ENCODE data around the gene POM121C.
"Not testable (repeated sequence)": the region's sequence is repeated elsewhere in the genome, so short reads cannot be mapped to it uniquely, and the experiment has no call there.

The POM121C gene

DNA sequence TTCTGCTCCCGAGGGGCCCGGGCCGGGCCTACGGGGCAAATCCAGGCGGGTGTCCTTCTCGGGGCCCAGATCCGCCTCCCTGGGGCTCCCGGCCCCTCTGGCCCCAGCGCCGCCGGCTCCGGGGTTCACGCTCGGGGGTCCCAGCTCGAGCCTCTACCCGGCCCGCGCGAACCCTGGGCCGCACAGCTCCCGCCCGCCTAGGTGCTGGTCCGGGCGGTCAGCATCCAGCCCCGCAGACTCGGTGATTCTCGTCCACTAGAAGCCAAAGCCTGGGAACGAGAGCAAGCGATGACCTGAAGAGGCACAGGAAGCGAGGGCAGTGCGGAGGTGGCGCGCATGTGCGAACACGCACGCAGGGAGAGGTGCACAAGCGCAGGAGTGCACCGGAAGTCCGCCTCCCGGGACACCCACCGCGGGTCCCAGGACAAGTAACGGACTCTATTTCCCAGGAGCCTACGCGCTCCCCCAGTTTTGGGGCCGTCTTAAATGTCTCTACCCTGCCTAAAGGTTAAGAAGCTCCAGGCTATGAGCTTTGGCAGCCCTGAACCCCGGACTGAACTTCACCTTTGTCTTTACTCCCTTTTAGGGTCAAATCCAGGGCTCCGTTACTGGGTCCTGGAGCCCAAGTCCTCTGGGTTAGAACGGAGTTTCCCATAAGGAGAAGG is at the start of gene POM121C:
TSS of gene POM121C (minus strand) at position 321 of the 665 bp plus-strand sequence. CDS start 44,803 bp downstream, outside the sequence.
- DNase-seq (ENCODE audit: low spot score), result peak; percentile 87

DNA sequence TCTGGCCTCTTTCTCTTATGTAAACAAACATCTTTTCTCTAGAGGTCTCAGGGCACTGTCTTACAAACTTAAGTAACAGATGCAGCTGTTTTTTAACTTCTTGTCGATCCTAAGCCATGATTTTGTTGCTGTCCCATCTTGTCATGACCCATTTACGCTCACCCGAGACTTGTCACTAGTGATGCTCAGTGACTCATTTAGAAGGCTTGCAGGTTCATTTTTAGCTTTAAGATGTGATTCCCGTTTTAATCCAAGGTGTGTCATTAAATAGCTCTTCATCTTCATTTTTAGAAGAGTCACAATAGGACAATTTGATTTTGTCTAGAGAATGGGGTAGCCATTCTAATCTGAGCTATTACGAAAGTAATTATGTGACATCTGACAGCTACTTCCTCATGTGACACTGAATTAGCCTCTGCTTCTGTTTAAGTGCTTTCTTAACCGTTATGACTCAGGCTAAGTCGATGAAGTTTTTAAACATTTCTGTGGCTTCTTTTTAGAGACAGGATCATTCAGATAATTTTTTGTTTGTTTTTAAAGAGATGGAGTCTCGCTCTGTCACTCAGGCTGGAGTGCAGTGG is 48.7 kb upstream of the POM121C start:
- DNase-seq (ENCODE audit: low spot score), result peak; percentile 57

DNA sequence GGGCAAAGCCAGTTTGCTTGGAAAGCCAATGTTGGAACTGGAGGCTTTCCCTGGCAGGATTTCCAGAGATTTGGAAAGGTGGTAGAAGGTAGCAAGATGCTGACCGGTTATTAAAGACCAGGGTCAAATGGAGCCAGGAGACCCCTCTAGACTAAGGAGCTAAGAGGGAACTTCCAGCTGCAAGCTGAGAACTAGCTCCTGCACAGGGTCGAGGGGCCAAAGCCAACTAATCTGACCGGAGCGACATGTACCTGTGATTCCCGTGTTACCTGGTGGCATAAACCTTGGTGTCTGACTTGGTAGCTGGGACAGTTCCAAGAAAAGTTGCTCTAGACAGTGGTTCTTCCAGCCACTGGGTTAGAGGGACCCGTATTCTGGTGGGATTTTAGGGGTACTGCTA is 47.8 kb upstream of the POM121C start:
- no peak for DNase-seq (ENCODE audit: low spot score)

DNA sequence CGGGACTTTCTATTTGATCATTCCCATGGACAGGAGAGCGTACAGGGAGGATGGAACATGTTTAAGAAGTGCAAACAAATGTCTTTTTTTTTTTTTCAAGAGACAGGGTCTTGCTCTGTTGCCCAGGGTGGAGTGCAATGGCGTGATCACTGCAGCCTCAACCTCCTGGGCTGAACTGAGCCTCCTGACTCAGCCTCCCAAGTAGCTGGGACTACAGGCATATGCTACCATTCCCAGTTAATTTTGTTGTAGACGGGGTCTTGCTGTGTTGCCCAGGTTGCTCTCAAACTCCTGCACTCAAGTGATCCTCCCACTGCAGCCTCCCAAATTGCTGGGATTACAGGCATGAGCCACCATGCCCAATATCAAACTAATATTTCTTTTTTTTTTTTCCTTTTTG is 46.5 kb upstream of the POM121C start:
- no peak for DNase-seq (ENCODE audit: low spot score)

DNA sequence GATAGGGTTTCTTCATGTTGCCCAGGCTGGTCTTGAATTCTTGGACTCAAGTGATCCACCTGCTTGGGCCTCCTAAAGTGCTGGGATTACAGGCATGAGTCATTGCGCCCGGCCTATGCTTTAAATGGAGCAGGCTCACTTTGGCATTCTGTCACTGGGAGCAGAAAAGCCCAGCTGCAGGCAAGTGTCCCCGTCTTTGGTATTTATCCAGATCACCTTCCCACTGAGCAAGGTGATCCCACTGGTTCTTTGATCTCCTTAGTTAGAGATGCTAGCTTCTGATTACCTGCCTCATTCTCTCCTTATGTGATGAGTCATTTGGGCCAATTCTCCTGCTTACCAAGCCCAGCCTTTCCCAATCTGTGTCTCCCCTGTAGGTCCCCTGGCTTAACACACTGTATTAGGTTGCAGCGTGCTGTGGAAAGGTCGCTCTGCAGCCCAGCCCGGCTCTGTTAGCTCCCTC is 45.3 kb upstream of the POM121C start:
- no peak for DNase-seq (ENCODE audit: low spot score)

DNA sequence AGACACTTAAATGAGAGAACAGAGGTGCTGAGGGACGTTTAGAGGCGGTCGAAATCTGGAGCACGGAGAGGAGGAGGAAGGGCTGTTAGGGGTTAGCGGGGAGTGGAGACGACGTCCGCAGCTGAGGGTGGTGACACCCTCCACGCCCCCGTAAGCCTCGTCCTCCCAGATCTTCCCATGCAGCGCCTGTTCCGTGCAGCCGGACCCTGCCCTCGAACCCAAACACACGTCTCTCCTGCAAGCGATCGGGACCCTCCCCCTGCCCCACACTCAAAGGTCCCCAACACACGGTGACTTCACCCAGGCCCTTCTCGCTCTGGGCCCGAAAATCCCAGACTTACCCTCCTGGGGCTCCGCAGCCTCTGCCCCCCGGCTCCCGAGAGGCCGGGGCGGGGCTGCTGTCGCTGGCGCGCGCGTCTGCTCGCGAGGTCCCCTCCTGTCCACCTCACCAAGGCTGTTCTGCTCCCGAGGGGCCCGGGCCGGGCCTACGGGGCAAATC is 41.2 kb upstream of the POM121C start:
- not testable (repeated sequence) for DNase-seq (ENCODE audit: low spot score)

DNA sequence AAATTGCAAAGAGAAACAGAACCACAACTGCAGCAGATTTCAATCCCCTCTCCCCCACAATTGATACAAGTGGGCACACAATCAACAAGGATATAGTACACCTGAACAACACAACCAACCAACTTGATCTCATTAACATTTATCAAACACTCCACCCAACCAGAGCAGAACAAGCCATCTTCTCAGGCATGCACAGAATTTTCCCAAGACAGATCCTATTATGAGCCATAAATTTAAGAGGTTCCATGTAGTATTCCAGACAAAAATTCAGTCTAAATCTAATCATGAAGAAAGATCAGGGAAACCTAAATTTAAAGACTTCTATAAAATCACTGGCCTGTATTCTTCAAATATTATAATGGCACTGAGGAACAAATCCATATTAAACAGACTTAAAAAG is 35.6 kb upstream of the POM121C start:
- not testable (repeated sequence) for DNase-seq (ENCODE audit: low spot score)

DNA sequence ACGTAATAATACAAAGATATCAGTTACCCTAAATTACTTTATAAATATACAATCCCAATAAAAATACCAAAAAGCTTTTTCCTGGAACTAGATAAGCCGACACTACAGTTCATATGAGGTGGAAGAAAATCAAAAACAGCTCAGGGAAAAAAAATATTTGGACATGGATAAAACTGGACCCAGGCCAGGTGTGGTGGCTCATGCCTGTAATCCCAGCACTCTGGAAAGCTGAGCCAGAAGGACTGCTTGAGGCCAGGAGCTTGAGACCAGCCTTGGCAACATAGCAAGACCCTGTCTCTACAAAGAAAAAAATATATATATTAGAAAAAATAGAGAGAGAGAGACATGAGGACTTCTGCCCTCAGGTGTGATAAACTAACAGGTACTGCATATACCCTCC is 32.7 kb upstream of the POM121C start:
- not testable (repeated sequence) for DNase-seq (ENCODE audit: low spot score)

DNA sequence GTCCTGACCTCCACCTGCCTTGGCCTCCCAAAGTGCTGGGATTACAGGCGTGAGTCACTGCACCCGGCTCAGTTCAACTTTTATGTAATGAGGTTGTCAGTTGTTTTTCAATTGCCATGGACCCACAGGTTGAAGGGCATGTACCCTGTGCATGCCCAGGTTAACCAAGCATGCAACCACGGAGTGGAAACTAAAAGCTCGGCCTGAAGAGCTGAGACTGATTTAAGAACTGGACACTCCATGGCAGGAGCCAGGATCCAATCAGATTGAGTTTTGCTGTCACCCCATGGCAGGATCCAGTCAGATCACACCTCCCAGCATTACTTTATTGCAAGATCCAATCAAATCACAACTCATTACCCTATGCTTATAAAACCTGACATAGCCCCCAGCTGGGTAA is 22.9 kb upstream of the POM121C start:
- DNase-seq (ENCODE audit: low spot score), result not testable (repeated sequence)

DNA sequence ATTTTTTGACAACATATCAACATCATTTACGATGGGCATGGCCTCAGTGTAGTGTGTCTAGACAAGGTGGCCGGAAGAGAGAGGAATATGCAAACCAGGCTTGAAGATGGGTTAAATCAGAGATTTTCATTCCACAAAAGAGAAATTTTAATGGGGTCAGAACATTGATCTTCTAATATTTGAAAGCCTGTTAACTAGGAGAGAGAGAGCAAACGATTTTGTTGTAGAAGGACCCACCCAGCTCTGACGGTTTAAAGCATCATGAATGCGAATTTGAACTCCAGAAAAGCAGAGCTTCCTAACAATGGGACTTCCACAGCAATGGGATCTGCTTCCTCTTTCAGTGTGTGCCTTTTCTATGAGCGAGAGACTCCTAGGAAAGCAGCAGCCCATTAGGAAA is 5.9 kb upstream of the POM121C start, which contains the start of gene SPDYE5:
TSS of gene SPDYE5 (plus strand) at position 301 of the 400 bp plus-strand sequence. CDS start 1,728 bp downstream, outside the sequence.
- not testable (repeated sequence) for DNase-seq (ENCODE audit: low spot score)

DNA sequence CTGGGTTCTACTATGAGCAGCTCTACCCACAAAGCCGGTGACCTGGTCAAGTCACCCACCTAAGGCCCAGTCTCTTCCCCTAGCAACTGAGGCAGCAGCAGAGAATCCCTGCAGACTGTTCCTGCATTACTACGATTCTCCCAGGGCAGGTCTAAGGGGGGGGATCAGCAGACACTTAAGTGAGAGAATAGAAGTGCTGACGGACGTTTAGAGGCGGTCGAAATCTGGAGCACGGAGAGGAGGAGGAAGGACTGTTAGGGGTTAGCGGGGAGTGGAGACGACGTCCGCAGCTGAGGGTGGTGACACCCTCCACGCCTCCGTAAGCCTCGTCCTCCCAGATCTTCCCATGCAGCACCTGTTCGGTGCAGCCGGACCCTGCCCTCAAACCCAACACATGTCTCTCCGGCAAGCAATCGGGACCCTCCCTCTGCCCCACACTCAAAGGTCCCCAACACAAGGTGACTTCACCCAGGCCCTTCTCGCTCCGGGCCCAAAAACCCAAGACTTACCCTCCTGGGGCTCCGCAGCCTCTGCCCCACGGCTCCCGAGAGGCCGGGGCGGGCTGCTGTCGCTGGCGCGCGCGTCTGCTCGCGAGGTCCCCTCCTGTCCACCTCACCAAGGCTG is 632 bp downstream of the POM121C start:
- DNase-seq (ENCODE audit: low spot score), result not testable (repeated sequence)

DNA sequence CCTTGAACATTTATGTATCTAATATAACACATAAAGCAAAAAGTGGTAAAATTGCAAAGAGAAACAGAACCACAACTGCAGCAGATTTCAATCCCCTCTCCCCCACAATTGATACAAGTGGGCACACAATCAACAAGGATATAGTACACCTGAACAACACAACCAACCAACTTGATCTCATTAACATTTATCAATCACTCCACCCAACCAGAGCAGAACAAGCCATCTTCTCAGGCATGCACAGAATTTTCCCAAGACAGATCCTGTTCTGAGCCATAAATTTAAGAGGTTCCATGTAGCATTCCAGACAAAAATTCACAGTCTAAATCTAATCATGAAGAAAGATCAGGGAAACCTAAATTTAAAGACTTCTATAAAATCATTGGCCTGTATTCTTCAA is 5.8 kb downstream of the POM121C start:
- DNase-seq (ENCODE audit: low spot score), result not testable (repeated sequence)

DNA sequence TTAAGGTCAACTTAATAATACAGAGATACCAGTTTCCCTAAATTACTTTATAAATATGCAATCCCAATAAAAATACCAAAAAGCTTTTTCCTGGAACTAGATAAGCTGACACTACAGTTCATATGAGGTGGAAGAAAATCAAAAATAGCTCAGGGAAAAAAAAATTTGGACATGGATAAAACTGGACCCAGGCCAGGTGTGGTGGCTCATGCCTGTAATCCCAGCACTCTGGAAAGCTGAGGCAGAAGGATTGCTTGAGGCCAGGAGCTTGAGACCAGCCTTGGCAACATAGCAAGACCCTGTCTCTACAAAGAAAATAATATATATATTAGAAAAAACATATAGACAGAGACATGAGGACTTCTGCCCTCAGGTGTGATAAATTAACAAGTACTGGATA is 8.6 kb downstream of the POM121C start:
- not testable (repeated sequence) for DNase-seq (ENCODE audit: low spot score)

DNA sequence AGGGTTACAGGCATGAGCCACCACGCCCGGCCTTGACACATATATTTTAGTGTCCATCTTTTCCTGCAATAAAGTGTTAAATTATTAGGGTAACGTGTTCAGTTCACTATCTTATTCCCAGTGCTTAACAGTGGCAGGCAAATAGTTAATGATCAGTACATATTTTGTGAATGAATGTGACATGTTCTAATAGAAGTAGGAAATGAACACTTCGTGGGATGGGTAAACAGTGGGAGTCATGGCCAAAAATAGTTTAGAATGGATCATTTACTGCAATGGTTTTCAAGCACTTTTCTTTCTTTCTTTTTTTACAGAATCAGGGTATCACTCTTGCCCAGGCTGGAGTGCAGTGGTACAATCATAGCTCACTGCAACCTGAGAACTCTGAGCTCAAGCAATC is 15.9 kb downstream of the POM121C start:
- DNase-seq (ENCODE audit: low spot score), result not testable (repeated sequence)

DNA sequence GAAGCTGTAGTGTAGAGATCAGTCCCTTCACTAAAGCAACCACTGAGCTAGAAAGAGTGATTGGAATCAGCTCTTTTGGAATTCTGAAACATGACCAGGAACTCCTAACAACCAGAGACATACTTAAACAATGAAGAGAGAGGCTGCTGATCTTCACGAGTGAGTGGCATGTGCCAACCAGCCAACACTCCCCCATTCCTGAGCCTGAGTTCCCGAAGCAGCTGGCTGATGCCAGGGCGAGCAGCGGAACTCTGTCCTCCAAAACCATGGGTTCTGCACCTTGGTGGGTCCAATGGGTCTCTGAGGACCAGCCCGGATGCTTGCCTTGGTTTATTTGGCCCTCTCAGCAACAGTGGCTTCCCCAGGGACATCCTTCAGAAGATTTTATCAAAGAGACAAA is 25.6 kb downstream of the POM121C start:
- not testable (repeated sequence) for DNase-seq (ENCODE audit: low spot score)

DNA sequence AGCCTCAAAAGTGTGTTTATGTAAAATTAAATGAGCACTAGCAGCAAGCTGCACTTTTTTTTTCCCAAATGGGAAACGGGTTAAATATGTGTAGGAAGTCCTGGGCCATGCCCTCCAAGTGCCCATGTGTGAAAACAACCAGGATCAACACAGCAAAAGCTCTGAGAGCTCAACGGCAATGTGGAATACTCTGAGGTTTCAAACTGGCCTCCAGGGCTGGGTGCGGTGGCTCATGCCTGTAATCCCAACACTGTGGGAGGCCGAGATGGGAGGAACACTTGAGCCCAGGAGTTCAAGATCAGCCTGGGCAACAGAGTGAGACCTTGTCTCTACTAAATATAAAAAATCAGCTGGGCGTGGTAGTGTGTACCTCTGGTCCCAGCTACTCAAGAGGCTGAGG is 28.1 kb downstream of the POM121C start:
- not testable (repeated sequence) for DNase-seq (ENCODE audit: low spot score)

DNA sequence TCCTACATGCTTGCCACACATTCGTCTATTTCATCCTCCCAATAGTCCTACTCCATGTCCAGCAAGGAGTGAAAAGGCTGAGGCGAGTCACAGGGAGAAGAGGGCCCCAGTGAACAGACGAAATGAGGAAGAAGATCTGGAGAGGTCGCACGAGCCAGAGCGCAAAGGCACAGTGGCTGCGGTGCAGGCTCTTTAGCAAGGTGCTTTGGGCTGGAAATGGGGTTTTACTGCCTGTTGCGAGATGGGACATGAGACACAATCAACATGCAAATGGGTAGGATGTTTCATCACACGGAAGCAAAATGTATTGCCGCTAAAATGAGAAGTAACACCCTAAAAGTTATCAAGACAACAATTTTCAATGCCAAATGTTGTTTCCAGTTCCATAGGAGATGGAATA is 29.7 kb downstream of the POM121C start:
- DNase-seq (ENCODE audit: low spot score), result not testable (repeated sequence)

DNA sequence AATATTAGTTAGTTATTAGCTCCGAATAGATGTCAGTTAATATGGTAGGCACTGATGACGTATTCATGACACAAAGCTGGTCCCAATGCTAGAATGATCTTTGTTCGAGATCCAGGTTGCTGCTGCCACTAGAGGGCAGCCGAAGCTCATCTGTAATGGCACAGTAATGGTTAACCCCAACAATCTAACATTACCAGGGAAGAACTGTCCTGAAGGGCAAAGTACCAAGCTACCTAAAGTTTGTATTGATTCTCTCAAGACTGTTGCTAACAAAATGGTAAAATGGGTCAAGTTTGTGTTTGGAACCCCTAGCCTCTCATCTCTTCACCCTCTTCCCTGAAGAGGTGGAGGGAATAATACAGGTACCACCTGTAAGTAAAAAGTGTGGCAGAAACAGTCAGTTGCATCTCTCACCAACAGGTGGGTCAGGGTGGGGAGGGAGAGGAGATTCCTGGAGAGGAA is 33.6 kb downstream of the POM121C start:
- DNase-seq (ENCODE audit: low spot score), result not testable (repeated sequence)

DNA sequence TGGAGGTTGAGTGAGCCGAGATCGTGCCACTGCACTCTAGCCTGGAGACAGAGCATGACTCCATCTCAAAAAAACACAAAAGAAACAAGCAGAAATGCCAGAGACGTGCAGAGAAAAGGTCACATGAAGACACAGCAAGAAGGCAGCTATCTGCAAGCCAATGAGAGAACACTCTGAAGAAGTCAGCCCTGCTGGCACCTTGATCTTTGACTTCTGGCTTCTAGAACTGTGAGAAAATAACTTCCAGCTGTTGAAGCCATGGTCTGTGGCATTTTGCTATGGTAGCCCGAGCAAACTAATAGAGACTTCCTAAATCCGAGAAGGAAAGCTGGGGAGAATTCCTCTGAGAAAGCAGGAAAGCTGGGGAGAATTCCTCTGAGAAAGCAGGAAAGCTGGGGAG is 36.2 kb downstream of the POM121C start:
- not testable (repeated sequence) for DNase-seq (ENCODE audit: low spot score)

DNA sequence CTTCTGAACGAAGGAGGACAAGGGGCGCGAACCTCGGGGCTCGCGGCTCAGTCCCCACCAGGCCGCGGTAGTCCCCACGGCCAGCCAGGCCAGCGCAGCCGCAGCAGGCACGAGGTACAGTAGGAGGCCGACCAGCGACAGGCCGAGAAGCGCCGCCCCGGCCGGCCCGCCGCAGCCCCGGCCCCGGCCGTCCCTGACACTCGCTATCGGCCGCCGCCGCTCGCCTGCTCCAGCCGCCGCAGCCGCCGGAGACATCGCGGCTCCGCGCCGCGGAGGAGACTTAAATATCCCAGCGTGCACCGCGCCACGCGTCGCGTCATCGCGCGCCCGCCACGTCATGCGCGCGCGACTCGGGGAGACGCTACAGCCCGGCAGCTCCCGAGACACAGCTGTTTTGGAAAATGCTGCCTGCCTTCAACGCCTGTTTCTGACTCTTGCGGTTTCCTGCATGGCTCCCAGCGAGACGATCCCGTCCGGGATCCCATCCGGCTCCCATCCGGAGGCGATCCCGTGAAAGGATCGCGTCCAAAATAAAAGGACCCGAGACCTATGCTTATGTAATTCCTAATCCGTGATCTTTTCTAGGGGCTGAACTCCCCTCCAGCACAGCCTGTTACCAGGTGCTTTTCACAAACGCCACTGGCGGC is 43.5 kb downstream of the POM121C start:
- DNase-seq (ENCODE audit: low spot score), result not testable (repeated sequence)

DNA sequence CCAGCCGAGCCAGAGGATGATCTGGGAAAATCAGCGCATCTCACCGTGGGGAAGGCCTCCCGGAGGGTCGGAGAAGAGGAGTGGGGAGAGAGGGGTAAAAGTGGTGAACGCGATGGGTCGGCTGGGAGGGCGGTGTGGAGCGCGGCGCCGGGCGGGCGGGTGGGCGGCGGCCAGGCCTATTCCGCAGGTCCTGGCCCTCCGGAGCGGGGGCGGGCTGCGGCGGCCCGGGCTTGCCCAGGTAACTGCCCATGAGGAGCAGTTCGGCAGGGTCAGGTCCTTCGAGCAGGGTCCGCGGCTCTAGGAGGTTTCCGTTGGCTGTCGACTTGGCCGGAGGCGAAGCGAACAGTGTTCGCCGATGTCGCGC is 44.0 kb downstream of the POM121C start:
- not testable (repeated sequence) for DNase-seq (ENCODE audit: low spot score)

DNA sequence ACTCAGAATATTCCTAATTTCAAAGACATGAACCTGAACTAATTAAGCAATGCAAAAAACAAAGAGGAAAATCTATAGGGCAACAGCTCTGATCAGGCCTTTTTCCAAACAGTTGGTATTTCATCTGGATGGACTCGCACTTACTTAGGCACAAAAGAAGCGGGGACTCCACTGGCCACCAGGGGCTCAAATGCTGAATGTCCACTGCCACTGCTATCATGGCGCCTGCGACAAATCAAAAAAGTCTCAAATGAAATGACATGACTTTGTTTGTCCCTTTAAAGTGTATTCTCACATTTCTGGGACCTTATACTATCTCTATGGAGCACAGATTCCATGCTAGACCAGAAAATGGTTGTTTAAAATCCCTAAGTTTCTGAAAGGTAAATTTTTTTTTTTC is 47.1 kb downstream of the POM121C start:
- DNase-seq (ENCODE audit: low spot score), result not testable (repeated sequence)
